Nucleus accumbens (tissue), 56 donors: Measurements from ENCODE around the gene PABPN1.

Experiments used
- DNase-seq, 56 donors: peaks; one replicate each; lab custom pipeline; 2025; lab: John Stamatoyannopoulos, UW

Gene PABPN1

GRCh38 chr14:23355871-23356435 lies 34.7 kb downstream of the PABPN1 start:
- DNase-seq = no peak

GRCh38 chr14:23356662-23357061 lies 35.4 kb downstream of the PABPN1 start:
- no peak for DNase-seq

- DNase-seq = no peak
Observed at GRCh38 chr14:23357261-23357660, 36.0 kb downstream of the PABPN1 start.

- DNase-seq = no peak
Observed at GRCh38 chr14:23358042-23358441, 36.8 kb downstream of the PABPN1 start.

- DNase-seq = no peak
Observed at GRCh38 chr14:23358553-23359166, 37.4 kb downstream of the PABPN1 start.

- DNase-seq = no peak
Observed at GRCh38 chr14:23359167-23359626, 37.9 kb downstream of the PABPN1 start.

GRCh38 chr14:23359722-23360447 lies 38.6 kb downstream of the PABPN1 start:
- DNase-seq = no peak

GRCh38 chr14:23360496-23360895 lies 39.2 kb downstream of the PABPN1 start:
- DNase-seq = peak in 46 of 56 donors; percentile 19 to 84 (median 55)

GRCh38 chr14:23361320-23361719 lies 40.1 kb downstream of the PABPN1 start:
- DNase-seq = peak in 27 of 56 donors; percentile 15 to 66 (median 38)

- no peak for DNase-seq
Observed at GRCh38 chr14:23361763-23362162, 40.5 kb downstream of the PABPN1 start.

- DNase-seq = peak in 4 of 56 donors; percentile 7 to 25 (median 14)
Observed at GRCh38 chr14:23362200-23362599, 40.9 kb downstream of the PABPN1 start.

- peak in 49 of 56 donors; percentile 29 to 82 (median 66) for DNase-seq
Observed at GRCh38 chr14:23364164-23365035, 43.1 kb downstream of the PABPN1 start.

GRCh38 chr14:23365036-23365731 lies 43.9 kb downstream of the PABPN1 start, which contains the start of gene EFS:
Gene EFS, minus strand, starts transcription at chr14:23365172. Its CDS starts 147 bp downstream, at chr14:23365025.
- DNase-seq = peak in 38 of 56 donors; percentile 12 to 75 (median 44)

GRCh38 chr14:23365732-23366425 lies 44.6 kb downstream of the PABPN1 start:
- peak in 43 of 56 donors; percentile 39 to 86 (median 72) for DNase-seq

GRCh38 chr14:23366426-23366921 lies 45.2 kb downstream of the PABPN1 start:
- peak in 50 of 56 donors; percentile 37 to 86 (median 70) for DNase-seq

GRCh38 chr14:23370221-23370620 lies 49.0 kb downstream of the PABPN1 start:
- DNase-seq = no peak

- DNase-seq = no peak
Observed at GRCh38 chr14:23371865-23372264, 50.6 kb downstream of the PABPN1 start.

GRCh38 chr14:23372509-23372908 lies 51.3 kb downstream of the PABPN1 start, which contains the start of gene IL25:
Gene IL25, plus strand, starts transcription at chr14:23372809.
- no peak for DNase-seq

GRCh38 chr14:23373041-23373440 lies 51.8 kb downstream of the PABPN1 start:
- no peak for DNase-seq
